ENCODE data around the gene GNPNAT1. TPM values are rescaled to one million over a fixed set of nuclear protein-coding genes. Genes with fewer than 3 reads are reported as not detected.

The GNPNAT1 gene
- total and polyA plus RNA-seq, 2 donors (not counting 3 experiments of a cell fraction or from before 2014, with no cell fraction given), result 18.7 to 38.9 TPM

DNA sequence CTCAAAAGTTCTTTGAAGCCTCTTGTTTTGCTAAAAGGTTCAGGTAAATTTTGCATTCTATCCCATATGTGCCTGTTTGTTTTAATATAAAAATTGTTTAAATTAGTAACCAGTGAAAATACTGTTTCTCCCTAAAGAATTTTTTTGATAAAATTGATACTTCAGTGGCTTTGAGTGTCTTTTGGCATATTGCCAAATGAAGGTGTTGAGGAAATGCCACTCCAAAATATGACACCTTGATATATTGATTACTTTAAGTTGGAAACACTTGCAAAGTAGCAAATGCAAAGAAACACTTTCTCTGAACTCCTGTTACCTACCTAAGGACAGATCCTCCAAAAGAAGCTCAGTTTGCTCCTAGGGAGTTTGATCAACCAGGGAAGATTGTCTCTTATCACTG, 53.0 kb downstream of the GNPNAT1 start:
- no TSS peak for BruUV-seq (replicated peaks)

More for the DNA sequence above, 53.0 kb downstream of the GNPNAT1 start:
- peaks cover 28% of the 10 kb centered on the region for H3K4me1 ChIP-seq (ENCODE audit: control insufficient read depth, extremely low read depth, insufficient read depth, low read length)
- FAIRE-seq (no peak), DNase-seq (ENCODE audit: low read depth, low spot score) (no peak)
- no peaks in the 10 kb centered on the region for H3K27me3 ChIP-seq (ENCODE audit: control insufficient read depth in 2 of 2, insufficient read depth in 2 of 2, low read length in 2 of 2)
- no peak overlapping the region for H3K4me3 ChIP-seq (replicated peaks in 1 of 3; ENCODE audit: insufficient read depth in 1 of 3, low read depth in 1 of 3, low read length in 3 of 3)
- dilution Hi-C loops (cut with MboI; ENCODE audit: extremely low pct_ligation_motif_present, low sequenced_read_pairs), result no loop called here
- H2AFZ ChIP-seq (ENCODE audit: low read depth, low read length), result no peak overlapping the region
- H3K36me3 ChIP-seq (ENCODE audit: control insufficient read depth in 2 of 2, extremely low read depth in 1 of 2, insufficient read depth in 2 of 2, low read length in 2 of 2), result no peaks in the 10 kb centered on the region
- no peak overlapping the region for H3K27ac ChIP-seq (ENCODE audit: insufficient read depth, low read depth, low read length)
- ChIA-PET CTCF (no interaction called here), POLR2A (interaction anchor here (0.6 kb wide), 1 partner anchor 329 kb away, joined by 7 read pairs; no protein-coding TSS in a partner anchor)
- no peaks in the 10 kb centered on the region for H3K9me3 ChIP-seq (replicated peaks; ENCODE audit: control insufficient read depth, insufficient read depth, low read length)
- H4K20me1 ChIP-seq (replicated peaks; ENCODE audit: control insufficient read depth, extremely low read depth, insufficient read depth, low read length), result no peaks in the 10 kb centered on the region
- no peak for TF ChIP-seq MYC (IDR thresholded peaks at IDR 0.05; ENCODE audit: low read depth, low read length)
- no peak for TF ChIP-seq EZH2 (IDR thresholded peaks at IDR 0.05; ENCODE audit: borderline replicate concordance, low read depth, low read length, severe bottlenecking)
- TF ChIP-seq, protein P1, sequence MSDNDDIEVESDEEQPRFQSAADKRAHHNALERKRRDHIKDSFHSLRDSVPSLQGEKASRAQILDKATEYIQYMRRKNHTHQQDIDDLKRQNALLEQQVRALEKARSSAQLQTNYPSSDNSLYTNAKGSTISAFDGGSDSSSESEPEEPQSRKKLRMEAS (IDR thresholded peaks at IDR 0.05; ENCODE audit: insufficient read depth, insufficient read length), result no peak
- no peak for TF ChIP-seq FOS (IDR thresholded peaks at IDR 0.05; ENCODE audit: borderline replicate concordance, insufficient read depth, low read length)
- TF ChIP-seq JUN (IDR thresholded peaks at IDR 0.05; ENCODE audit: borderline replicate concordance, insufficient read depth, insufficient read length, low read depth), result no peak
- no peak for TF ChIP-seq POLR2A (IDR thresholded peaks at IDR 0.05; ENCODE audit: low read depth, low read length)
- TF ChIP-seq POLR2AphosphoS5 (IDR thresholded peaks at IDR 0.05; ENCODE audit: insufficient read depth, low read depth, low read length), result no peak
- no peak for TF ChIP-seq GATA2 (IDR thresholded peaks at IDR 0.05; ENCODE audit: insufficient read depth, insufficient read length, low read depth, low read length)
- TF ChIP-seq, protein P2, sequence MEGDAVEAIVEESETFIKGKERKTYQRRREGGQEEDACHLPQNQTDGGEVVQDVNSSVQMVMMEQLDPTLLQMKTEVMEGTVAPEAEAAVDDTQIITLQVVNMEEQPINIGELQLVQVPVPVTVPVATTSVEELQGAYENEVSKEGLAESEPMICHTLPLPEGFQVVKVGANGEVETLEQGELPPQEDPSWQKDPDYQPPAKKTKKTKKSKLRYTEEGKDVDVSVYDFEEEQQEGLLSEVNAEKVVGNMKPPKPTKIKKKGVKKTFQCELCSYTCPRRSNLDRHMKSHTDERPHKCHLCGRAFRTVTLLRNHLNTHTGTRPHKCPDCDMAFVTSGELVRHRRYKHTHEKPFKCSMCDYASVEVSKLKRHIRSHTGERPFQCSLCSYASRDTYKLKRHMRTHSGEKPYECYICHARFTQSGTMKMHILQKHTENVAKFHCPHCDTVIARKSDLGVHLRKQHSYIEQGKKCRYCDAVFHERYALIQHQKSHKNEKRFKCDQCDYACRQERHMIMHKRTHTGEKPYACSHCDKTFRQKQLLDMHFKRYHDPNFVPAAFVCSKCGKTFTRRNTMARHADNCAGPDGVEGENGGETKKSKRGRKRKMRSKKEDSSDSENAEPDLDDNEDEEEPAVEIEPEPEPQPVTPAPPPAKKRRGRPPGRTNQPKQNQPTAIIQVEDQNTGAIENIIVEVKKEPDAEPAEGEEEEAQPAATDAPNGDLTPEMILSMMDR (IDR thresholded peaks at IDR 0.05; ENCODE audit: extremely low read depth in 1 of 2, insufficient read depth in 1 of 2, low read depth in 1 of 2, low read length in 2 of 2), result no peak
- peaks cover 33% of the 10 kb centered on the region for H3K79me2 ChIP-seq (ENCODE audit: control insufficient read depth, insufficient read depth, low read length)
- peaks cover 2% of the 10 kb centered on the region for H3K9me1 ChIP-seq (replicated peaks; ENCODE audit: control insufficient read depth, extremely low read depth, insufficient read depth, low read length)
- H3K4me2 ChIP-seq (ENCODE audit: insufficient read depth, low read length), result no peak overlapping the region
- H3K9ac ChIP-seq (replicated peaks; ENCODE audit: extremely low read depth, insufficient read depth, low read length), result no peak overlapping the region
- intact Hi-C loops (cut with micrococcal nuclease), result no loop called here
